ENCODE data around the gene NATD1.

- TF ChIP-seq RAD21 (IDR thresholded peaks at IDR 0.05; ENCODE audit: low read depth), result no peak
- no peak for TF ChIP-seq MAX (IDR thresholded peaks at IDR 0.05)
- TF ChIP-seq EP300 (IDR thresholded peaks at IDR 0.05; ENCODE audit: borderline replicate concordance), result no peak
- no peak for TF ChIP-seq EGR1 (IDR thresholded peaks at IDR 0.05)
- TF ChIP-seq CREB1 (IDR thresholded peaks at IDR 0.05; ENCODE audit: low read depth), result no peak
- TF ChIP-seq CEBPB (IDR thresholded peaks at IDR 0.05), result no peak
- no peak for TF ChIP-seq REST (IDR thresholded peaks at IDR 0.05; ENCODE audit: low read depth)
- no peak for TF ChIP-seq NFIC (IDR thresholded peaks at IDR 0.05)
- TF ChIP-seq TAF1 (IDR thresholded peaks at IDR 0.05; ENCODE audit: low read depth), result no peak
- TF ChIP-seq TEAD4 (IDR thresholded peaks at IDR 0.05), result no peak
- no peak for TF ChIP-seq USF1 (IDR thresholded peaks at IDR 0.05)
- TF ChIP-seq FOXM1 (IDR thresholded peaks at IDR 0.05; ENCODE audit: borderline replicate concordance, low read depth), result no peak
- no peak for TF ChIP-seq ZBTB7A (IDR thresholded peaks at IDR 0.05; ENCODE audit: low read depth)
- TF ChIP-seq YY1 (IDR thresholded peaks at IDR 0.05; ENCODE audit: low read depth), result no peak
These were observed 9.2 kb upstream of the NATD1 start for GRCh38 chr17:21262259-21262993.

All from Ishikawa (cell line).